Activated CD8-positive, alpha-beta T cell treated with anti-CD3 and anti-CD28 coated beads for 36 hours (primary cell): ENCODE data around the gene COMT. TPM values are rescaled to one million over a fixed set of nuclear protein-coding genes. Genes with fewer than 3 reads are reported as not detected.

Experiments used
- ATAC-seq: fragments of 200-7000 bp; cut with Tn5 transposase; one replicate; pipeline ENCODE4 v1.10.0; 2021; ENCODE audit warnings: mild to moderate bottlenecking, moderate library complexity
- CTCF ChIA-PET: fragments of 350-600 bp; sonication (Branson Sonifier 250); formaldehyde crosslinking; loops from one replicate; lab custom pipeline; 2021; ENCODE audit warnings: antibody characterized with exemption; lab: Charles Lee
- POLR2A ChIA-PET: fragments of 350-600 bp; sonication (Branson Sonifier 250); formaldehyde crosslinking; loops from one replicate; lab custom pipeline; 2021; ENCODE audit warnings: antibody characterized with exemption; lab: Charles Lee
- DNase-seq: peaks from one replicate; pipeline ENCODE4 v3.0.0-alpha.2; 2020
- H3K27ac Mint-ChIP-seq: one replicate; pipeline ENCODE4 v1.8.0; 2021; ENCODE audit warnings: mild to moderate bottlenecking, mixed read lengths
- H3K27me3 Mint-ChIP-seq: one replicate; pipeline ENCODE4 v1.8.0; 2021; ENCODE audit warnings: mixed read lengths
- H3K36me3 Mint-ChIP-seq: one replicate; pipeline ENCODE4 v1.8.0; 2021; ENCODE audit warnings: low read depth, mixed read lengths
- H3K4me1 Mint-ChIP-seq: one replicate; pipeline ENCODE4 v1.8.0; 2021; ENCODE audit warnings: low read depth, mixed read lengths
- H3K4me3 Mint-ChIP-seq: one replicate; pipeline ENCODE4 v1.8.0; 2021; ENCODE audit warnings: mild to moderate bottlenecking, moderate library complexity, mixed read lengths
- H3K9me3 Mint-ChIP-seq: one replicate; pipeline ENCODE4 v1.8.0; 2021; ENCODE audit warnings: mixed read lengths
- CTCF ChIP-seq: fragments of 200-600 bp; IDR thresholded peaks from one replicate; pipeline ENCODE4 v1.8.0; 2022; ENCODE audit warnings: antibody characterized with exemption, mild to moderate bottlenecking
- intact Hi-C: fragments of 100-400 bp; cut with micrococcal nuclease; formaldehyde crosslinking; loops from one replicate; pipeline ENCODE4 v1.10.0; 2022
- total RNA-seq, 2 experiments: library from RNA; stranded (reverse); gene quantifications; one replicate each; pipeline ENCODE4 v1.2.3, GENCODE V29; 2021

The COMT gene
- total RNA-seq, 2 experiments from 2014 or later = 70.7 to 74.5 TPM

- POLR2A ChIA-PET = interaction anchor here (1.0 kb wide), 1 partner anchor 19 kb away, joined by 3 read pairs; no protein-coding TSS in a partner anchor
- TF ChIP-seq CTCF = no peak
- CTCF ChIA-PET = interaction anchor here (1.2 to 7.2 kb wide), 2 partner anchors 32 to 184 kb away, joined by 5 to 144 read pairs; no protein-coding TSS in a partner anchor
- Mint-ChIP-seq H3K27ac (no peak overlapping the region), H3K27me3 (no peaks in the 10 kb centered on the region), H3K9me3 (no peaks in the 10 kb centered on the region), H3K36me3 (peaks cover 23% of the 10 kb centered on the region), H3K4me3 (no peak overlapping the region), H3K4me1 (no peaks in the 10 kb centered on the region)
- intact Hi-C loops = no loop called here
- DNase-seq = no peak
- no peak for ATAC-seq
These were observed 26.2 kb upstream of the COMT start for GRCh38 chr22:19915287-19915954.

- POLR2A ChIA-PET = interaction anchor here (1.0 kb wide), 1 partner anchor 20 kb away, joined by 3 read pairs; no protein-coding TSS in a partner anchor
- Mint-ChIP-seq H3K4me1 (no peaks in the 10 kb centered on the region), H3K4me3 (no peak overlapping the region), H3K9me3 (no peaks in the 10 kb centered on the region), H3K36me3 (peaks cover 23% of the 10 kb centered on the region), H3K27me3 (no peaks in the 10 kb centered on the region), H3K27ac (no peak overlapping the region)
- no peak for TF ChIP-seq CTCF
- DNase-seq = no peak
- CTCF ChIA-PET = interaction anchor here (1.2 to 7.2 kb wide), 2 partner anchors 32 to 184 kb away, joined by 5 to 144 read pairs; no protein-coding TSS in a partner anchor
- intact Hi-C loops = no loop called here
- ATAC-seq = no peak
These were observed 25.6 kb upstream of the COMT start for GRCh38 chr22:19916006-19916405.

- no peak overlapping the region for H3K4me3 Mint-ChIP-seq
- H3K36me3 Mint-ChIP-seq = peaks cover 23% of the 10 kb centered on the region
- no peaks in the 10 kb centered on the region for H3K4me1 Mint-ChIP-seq
- no peak for DNase-seq
- intact Hi-C loops = no loop called here
- H3K27ac Mint-ChIP-seq = no peak overlapping the region
- ChIA-PET CTCF (interaction anchor here (1.3 kb wide), 1 partner anchor 186 kb away, joined by 4 read pairs; no protein-coding TSS in a partner anchor), POLR2A (no interaction called here)
- no peaks in the 10 kb centered on the region for H3K9me3 Mint-ChIP-seq
- H3K27me3 Mint-ChIP-seq = no peaks in the 10 kb centered on the region
- no peak for TF ChIP-seq CTCF
- ATAC-seq = no peak
These were observed 24.6 kb upstream of the COMT start for GRCh38 chr22:19916941-19917340.

- no peak for TF ChIP-seq CTCF
- ATAC-seq (no peak), DNase-seq (no peak)
- no peaks in the 10 kb centered on the region for H3K4me1 Mint-ChIP-seq
- H3K4me3 Mint-ChIP-seq = no peak overlapping the region
- H3K27me3 Mint-ChIP-seq = no peaks in the 10 kb centered on the region
- CTCF ChIA-PET = interaction anchor here (1.3 kb wide), 1 partner anchor 187 kb away, joined by 4 read pairs; no protein-coding TSS in a partner anchor
- POLR2A ChIA-PET = interaction anchor here (0.6 to 1.3 kb wide), 2 partner anchors 174 to 434 kb away, joined by 3 read pairs; no protein-coding TSS in a partner anchor
- H3K27ac Mint-ChIP-seq = no peak overlapping the region
- intact Hi-C loops = no loop called here
- H3K9me3 Mint-ChIP-seq = no peaks in the 10 kb centered on the region
- peaks cover 23% of the 10 kb centered on the region for H3K36me3 Mint-ChIP-seq
These were observed 24.0 kb upstream of the COMT start for GRCh38 chr22:19917389-19918138.
